ENCODE results near the gene TRAPPC10.
"Not testable (repeated sequence)": the region's sequence is repeated elsewhere in the genome, so short reads cannot be mapped to it uniquely, and the experiment has no call there.

TRAPPC10 gene

GRCh38 chr21:44094832-44095231 lies 82.7 kb downstream of the TRAPPC10 start:
- no peak for DNase-seq

- DNase-seq, result not testable (repeated sequence)
These were observed 86.4 kb downstream of the TRAPPC10 start for GRCh38 chr21:44098507-44098906.

GRCh38 chr21:44098964-44099363 lies 86.9 kb downstream of the TRAPPC10 start:
- DNase-seq, result not testable (repeated sequence)

- not testable (repeated sequence) for DNase-seq
These were observed 95.0 kb downstream of the TRAPPC10 start, which contains the start of gene PWP2 for GRCh38 chr21:44107026-44107501. Gene PWP2, plus strand, starts transcription at chr21:44107399. Its CDS starts 18 bp downstream, at chr21:44107417.

GRCh38 chr21:44107589-44107988 lies 95.5 kb downstream of the TRAPPC10 start:
- not testable (repeated sequence) for DNase-seq

- DNase-seq, result not testable (repeated sequence)
These were observed 101.7 kb downstream of the TRAPPC10 start for GRCh38 chr21:44113702-44114371.

- DNase-seq, result not testable (repeated sequence)
These were observed 110.0 kb downstream of the TRAPPC10 start for GRCh38 chr21:44122131-44122530.

- not testable (repeated sequence) for DNase-seq
These were observed 115.7 kb downstream of the TRAPPC10 start for GRCh38 chr21:44127827-44128226.

- DNase-seq, result not testable (repeated sequence)
These were observed 121.6 kb downstream of the TRAPPC10 start for GRCh38 chr21:44133715-44134057.

- not testable (repeated sequence) for DNase-seq
These were observed 122.6 kb downstream of the TRAPPC10 start for GRCh38 chr21:44134732-44135131.

- DNase-seq, result not testable (repeated sequence)
These were observed 125.9 kb downstream of the TRAPPC10 start for GRCh38 chr21:44138039-44138438.

GRCh38 chr21:44139787-44140551 lies 127.9 kb downstream of the TRAPPC10 start:
- DNase-seq, result not testable (repeated sequence)

GRCh38 chr21:44140552-44140932 lies 128.4 kb downstream of the TRAPPC10 start:
- DNase-seq, result not testable (repeated sequence)

GRCh38 chr21:44142470-44142869 lies 130.4 kb downstream of the TRAPPC10 start:
- not testable (repeated sequence) for DNase-seq

- DNase-seq, result not testable (repeated sequence)
These were observed 131.3 kb downstream of the TRAPPC10 start for GRCh38 chr21:44143380-44143779.

GRCh38 chr21:44143996-44144395 lies 131.9 kb downstream of the TRAPPC10 start:
- not testable (repeated sequence) for DNase-seq

GRCh38 chr21:44144784-44145602 lies 132.9 kb downstream of the TRAPPC10 start:
- not testable (repeated sequence) for DNase-seq

GRCh38 chr21:44145616-44146015 lies 133.5 kb downstream of the TRAPPC10 start:
- not testable (repeated sequence) for DNase-seq

- DNase-seq, result not testable (repeated sequence)
These were observed 135.0 kb downstream of the TRAPPC10 start for GRCh38 chr21:44147108-44147507.

- DNase-seq, result not testable (repeated sequence)
These were observed 138.1 kb downstream of the TRAPPC10 start for GRCh38 chr21:44150255-44150654.

- not testable (repeated sequence) for DNase-seq
These were observed 141.2 kb downstream of the TRAPPC10 start for GRCh38 chr21:44153214-44153888.

GRCh38 chr21:44153889-44154228 lies 141.8 kb downstream of the TRAPPC10 start:
- DNase-seq, result not testable (repeated sequence)
